Measurements from ENCODE around the gene LRRC75B.

GRCh38 chr22:24584871-24585411, 7.9 kb downstream of the LRRC75B start:
- TF ChIP-seq CTCF (IDR thresholded peaks at IDR 0.05) (no peak), POLR2A (IDR thresholded peaks at IDR 0.05) (no peak)

Data from adrenal gland (tissue), 5 donors.